Mucosa of descending colon (tissue), 3 donors: Measurements from ENCODE around the gene GRIK3. TPM values are rescaled to one million over a fixed set of nuclear protein-coding genes. Genes with fewer than 3 reads are reported as not detected.

Experiments used
- ATAC-seq: fragments of 200-7000 bp; cut with Tn5 transposase; one replicate; pipeline ENCODE4 v1.9.1; 2020; ENCODE audit warnings: mild to moderate bottlenecking, moderate library complexity
- DNase-seq, 3 donors: peaks; one replicate each; pipeline ENCODE4 v3.0.0-alpha.2; 2020
- H3K36me3 ChIP-seq: fragments of 200-600 bp; one replicate; pipeline ENCODE4 v1.8.0; 2021; ENCODE audit warnings: low read depth, mild to moderate bottlenecking
- H3K4me1 ChIP-seq: fragments of 200-600 bp; one replicate; pipeline ENCODE4 v1.8.0; 2021; ENCODE audit warnings: low read depth, mild to moderate bottlenecking
- H3K4me3 ChIP-seq: fragments of 200-600 bp; one replicate; pipeline ENCODE4 v1.8.0; 2021; ENCODE audit warnings: mild to moderate bottlenecking
- H3K9me3 ChIP-seq: fragments of 200-600 bp; one replicate; pipeline ENCODE4 v1.8.0; 2021; ENCODE audit warnings: mild to moderate bottlenecking
- intact Hi-C, 2 donors: fragments of 100-400 bp; cut with DNase I in 1 of 2; cut with micrococcal nuclease in 1 of 2; formaldehyde crosslinking; loops; one replicate each; pipeline versions ENCODE4 v1.11.0 to v1.11.1; 2022; cut with DNase I, micrococcal nuclease
- total RNA-seq, 3 donors: library from RNA; stranded (reverse); fragmentation: NEBNext Ultra II Directional in 2 of 3; extraction: Animal tissue kit (Norgen Biotek cat#: 25700) in 2 of 3; gene quantifications; one replicate each; pipeline versions ENCODE4 v1.2.1 to v1.2.4, GENCODE V29; 2021 to 2023
- TF ChIP-seq, protein P1 (sequence below): fragments of 200-600 bp; IDR thresholded peaks from one replicate; pipeline ENCODE4 v1.8.0; 2022; ENCODE audit warnings: antibody characterized with exemption, mild to moderate bottlenecking
- donor health status: DM: no; HTN: no; CAD: no; lungs with moderate emphysema.
- donor health status: DM: no; HTN: no; CAD: no.
- donor health status: DM: no; HTN: yes; CAD: no.

GRIK3 gene
- total RNA-seq, 3 donors from 2014 or later: 0.41 to 13.6 (median 1.5) TPM

DNA sequence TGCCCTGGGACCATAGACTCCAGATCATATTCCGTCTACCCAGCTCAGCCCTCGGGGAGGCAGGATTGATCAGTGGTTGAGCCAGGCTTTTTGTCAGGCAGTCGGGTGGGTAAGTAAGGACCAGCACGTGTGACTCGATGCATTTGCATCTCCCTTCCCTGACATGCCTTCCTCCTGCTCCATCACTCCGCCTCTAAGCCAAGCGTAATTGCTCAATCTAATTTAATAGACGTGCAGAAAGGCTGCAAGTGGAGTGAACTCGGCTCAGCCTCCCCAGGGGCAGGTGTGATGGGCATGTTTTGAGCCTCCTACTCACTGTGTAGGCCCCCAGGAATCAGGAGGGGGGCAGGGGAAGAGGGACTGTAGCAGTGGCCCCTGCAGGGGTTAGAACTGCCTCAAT, 34.6 kb upstream of the GRIK3 start:
- H3K36me3 ChIP-seq: no peaks in the 10 kb centered on the region
- no peak overlapping the region for H3K4me3 ChIP-seq
- ATAC-seq (no peak), DNase-seq (no peak)
- H3K9me3 ChIP-seq: no peaks in the 10 kb centered on the region
- no peaks in the 10 kb centered on the region for H3K4me1 ChIP-seq
- intact Hi-C loops: no loop called here
- TF ChIP-seq, protein P1, sequence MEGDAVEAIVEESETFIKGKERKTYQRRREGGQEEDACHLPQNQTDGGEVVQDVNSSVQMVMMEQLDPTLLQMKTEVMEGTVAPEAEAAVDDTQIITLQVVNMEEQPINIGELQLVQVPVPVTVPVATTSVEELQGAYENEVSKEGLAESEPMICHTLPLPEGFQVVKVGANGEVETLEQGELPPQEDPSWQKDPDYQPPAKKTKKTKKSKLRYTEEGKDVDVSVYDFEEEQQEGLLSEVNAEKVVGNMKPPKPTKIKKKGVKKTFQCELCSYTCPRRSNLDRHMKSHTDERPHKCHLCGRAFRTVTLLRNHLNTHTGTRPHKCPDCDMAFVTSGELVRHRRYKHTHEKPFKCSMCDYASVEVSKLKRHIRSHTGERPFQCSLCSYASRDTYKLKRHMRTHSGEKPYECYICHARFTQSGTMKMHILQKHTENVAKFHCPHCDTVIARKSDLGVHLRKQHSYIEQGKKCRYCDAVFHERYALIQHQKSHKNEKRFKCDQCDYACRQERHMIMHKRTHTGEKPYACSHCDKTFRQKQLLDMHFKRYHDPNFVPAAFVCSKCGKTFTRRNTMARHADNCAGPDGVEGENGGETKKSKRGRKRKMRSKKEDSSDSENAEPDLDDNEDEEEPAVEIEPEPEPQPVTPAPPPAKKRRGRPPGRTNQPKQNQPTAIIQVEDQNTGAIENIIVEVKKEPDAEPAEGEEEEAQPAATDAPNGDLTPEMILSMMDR: no peak

DNA sequence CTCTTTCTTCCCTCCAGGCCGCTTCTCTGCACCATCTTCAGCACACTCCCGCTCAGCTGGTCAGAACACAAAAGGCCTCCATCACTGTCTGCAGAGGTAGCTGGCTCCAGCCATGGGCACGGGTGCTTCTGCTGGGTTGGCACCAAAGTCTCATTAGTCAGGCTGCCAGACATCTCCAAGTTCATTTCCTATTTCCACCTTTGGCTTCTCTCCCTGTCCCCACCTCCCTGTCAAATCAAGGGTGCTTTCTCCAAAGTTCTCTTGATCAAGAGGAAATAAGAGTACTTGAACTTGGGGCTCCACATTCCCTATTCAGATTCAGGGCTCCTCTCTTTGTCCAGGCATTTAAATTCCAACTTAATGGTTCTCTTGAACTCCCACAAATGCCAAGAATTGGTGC, 33.9 kb upstream of the GRIK3 start:
- Histone ChIP-seq H3K4me1 (no peaks in the 10 kb centered on the region), H3K36me3 (no peaks in the 10 kb centered on the region), H3K9me3 (no peaks in the 10 kb centered on the region), H3K4me3 (no peak overlapping the region)
- intact Hi-C loops: no loop called here
- no peak for DNase-seq
- ATAC-seq: no peak
- TF ChIP-seq, protein P1: no peak

DNA sequence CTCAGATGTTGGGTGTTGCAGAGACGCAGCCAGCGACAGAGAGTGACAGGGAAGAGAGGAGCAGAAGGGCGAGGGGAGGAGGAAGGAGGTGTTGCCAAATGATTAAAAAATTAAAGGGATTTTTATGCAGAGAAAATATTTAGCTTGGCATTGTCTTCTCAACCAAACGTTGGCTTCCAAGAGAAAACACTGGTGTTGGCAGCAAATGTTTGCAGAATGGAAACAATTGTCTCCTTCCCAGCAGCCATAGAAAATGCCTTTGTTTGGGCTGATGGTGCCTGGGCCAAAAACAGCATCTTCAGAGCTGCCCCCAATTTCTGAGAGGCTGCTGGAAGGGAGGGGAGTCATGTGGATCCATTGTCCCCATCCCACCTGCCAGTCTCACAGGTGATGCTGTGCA, 29.7 kb upstream of the GRIK3 start:
- intact Hi-C loops: no loop called here
- DNase-seq: no peak
- H3K4me3 ChIP-seq: no peak overlapping the region
- no peaks in the 10 kb centered on the region for H3K9me3 ChIP-seq
- H3K36me3 ChIP-seq: no peaks in the 10 kb centered on the region
- TF ChIP-seq, protein P1: no peak
- H3K4me1 ChIP-seq: no peaks in the 10 kb centered on the region
- ATAC-seq: no peak

DNA sequence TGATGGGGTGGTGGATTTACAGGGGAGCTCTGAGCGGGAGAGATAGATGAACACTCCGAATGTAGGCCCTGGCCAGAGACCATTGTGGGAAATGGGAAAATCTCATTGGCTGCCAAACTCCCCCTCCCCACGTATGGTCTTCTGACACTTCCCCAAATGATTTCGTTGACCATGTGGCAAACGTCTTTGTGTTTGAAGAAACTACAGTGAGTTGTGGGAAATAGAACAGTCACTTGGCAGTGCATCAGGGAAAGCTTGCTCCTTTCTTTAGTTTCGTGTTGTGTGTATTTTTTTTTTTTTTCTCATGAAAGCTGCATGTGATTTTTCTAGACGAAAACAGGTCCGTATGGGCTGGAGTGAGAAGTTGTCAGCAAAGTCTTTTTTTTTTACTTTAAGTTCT, 25.0 kb upstream of the GRIK3 start:
- intact Hi-C loops: no loop called here
- H3K9me3 ChIP-seq: no peaks in the 10 kb centered on the region
- no peak overlapping the region for H3K4me3 ChIP-seq
- TF ChIP-seq, protein P1: no peak
- no peaks in the 10 kb centered on the region for H3K36me3 ChIP-seq
- no peaks in the 10 kb centered on the region for H3K4me1 ChIP-seq
- DNase-seq (no peak), ATAC-seq (no peak)

DNA sequence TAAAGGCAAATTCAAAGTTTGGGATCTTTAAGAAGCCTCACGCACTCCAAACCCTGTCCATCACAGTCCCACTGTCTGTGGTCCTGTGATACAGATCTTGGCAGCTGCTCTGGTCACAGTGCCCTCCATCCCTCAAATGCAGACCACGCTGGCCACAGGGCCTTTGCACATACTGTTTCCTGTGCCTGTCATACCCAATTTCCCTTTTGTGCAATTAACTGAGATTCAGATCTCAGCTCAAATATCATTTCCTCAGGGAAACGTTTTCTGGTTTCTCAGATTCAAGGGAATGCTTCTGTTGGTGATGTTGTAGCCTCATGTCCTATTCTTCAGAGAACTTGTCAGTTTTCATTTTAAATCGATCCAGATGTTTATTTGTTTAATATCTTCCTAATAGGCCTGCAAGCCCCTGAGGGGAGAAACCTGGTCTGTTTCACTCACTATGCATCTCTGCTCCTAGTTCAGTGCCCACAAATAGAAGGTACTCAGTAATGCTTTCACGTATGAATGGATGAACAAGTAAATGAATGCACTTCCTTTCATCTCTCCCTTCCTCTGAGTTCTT, 24.2 kb upstream of the GRIK3 start:
- no peaks in the 10 kb centered on the region for H3K36me3 ChIP-seq
- H3K9me3 ChIP-seq: no peaks in the 10 kb centered on the region
- ATAC-seq (no peak), DNase-seq (no peak)
- TF ChIP-seq, protein P1: no peak
- intact Hi-C loops: no loop called here
- no peaks in the 10 kb centered on the region for H3K4me1 ChIP-seq
- no peak overlapping the region for H3K4me3 ChIP-seq

DNA sequence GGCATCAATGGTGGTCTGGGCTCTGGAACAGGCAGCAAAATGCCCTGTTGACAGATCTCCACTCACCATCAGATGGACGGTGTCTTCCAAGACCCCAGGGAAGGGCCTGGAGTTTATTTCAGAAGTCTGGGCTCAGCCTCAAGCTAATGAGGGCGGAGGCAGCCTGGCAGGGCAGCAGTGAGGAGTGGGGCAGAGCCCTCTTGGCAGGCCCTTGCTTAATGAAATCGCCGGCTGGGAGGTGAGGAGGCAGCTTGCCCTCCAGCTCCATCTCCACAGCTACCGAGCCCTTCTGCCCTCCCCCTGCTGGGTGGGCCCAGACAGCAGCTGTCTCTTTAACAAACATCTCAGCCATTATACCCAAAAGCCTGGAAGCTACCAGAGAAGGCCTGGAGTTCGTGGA, 22.0 kb upstream of the GRIK3 start:
- intact Hi-C loops: no loop called here
- DNase-seq: no peak
- Histone ChIP-seq H3K4me3 (no peak overlapping the region), H3K4me1 (no peaks in the 10 kb centered on the region), H3K36me3 (no peaks in the 10 kb centered on the region), H3K9me3 (no peaks in the 10 kb centered on the region)
- TF ChIP-seq, protein P1: no peak
- no peak for ATAC-seq
